HG02571 (cell line): ENCODE measurements around the gene TMSB10.
"Not testable (repeated sequence)": the region's sequence is repeated elsewhere in the genome, so short reads cannot be mapped to it uniquely, and the experiment has no call there.

Source experiments
- ATAC-seq: cut with Tn5 transposase; IDR thresholded peaks from one replicate; pipeline ENCODE4 v1.9.1; 2021; ENCODE audit warnings: mild to moderate bottlenecking, moderate library complexity; ENCODE audit not compliant: unreplicated experiment

TMSB10 gene

GRCh38 chr2:84931384-84931821, 25.9 kb downstream of the TMSB10 start:
- ATAC-seq, result peak; percentile 53

GRCh38 chr2:84938194-84938879, 32.9 kb downstream of the TMSB10 start:
- ATAC-seq, result peak; percentile 21

GRCh38 chr2:84939426-84940087, 34.1 kb downstream of the TMSB10 start:
- ATAC-seq, result peak; percentile 85

GRCh38 chr2:84940088-84940470, 34.6 kb downstream of the TMSB10 start:
- peak; percentile 11 for ATAC-seq

- ATAC-seq, result no peak
These were observed 35.5 kb downstream of the TMSB10 start for GRCh38 chr2:84940831-84941412.

- ATAC-seq, result no peak
These were observed 36.7 kb downstream of the TMSB10 start for GRCh38 chr2:84942166-84942565.

- no peak for ATAC-seq
These were observed 37.5 kb downstream of the TMSB10 start for GRCh38 chr2:84942964-84943421.

- ATAC-seq, result no peak
These were observed 38.9 kb downstream of the TMSB10 start for GRCh38 chr2:84944295-84944909.

- ATAC-seq, result not testable (repeated sequence)
These were observed 40.4 kb downstream of the TMSB10 start for GRCh38 chr2:84945838-84946203.

GRCh38 chr2:84946204-84947009, 41.0 kb downstream of the TMSB10 start:
- peak; percentile 70 for ATAC-seq

GRCh38 chr2:84947010-84947593, 41.6 kb downstream of the TMSB10 start:
- no peak for ATAC-seq

GRCh38 chr2:84953535-84953934, 48.1 kb downstream of the TMSB10 start:
- no peak for ATAC-seq

GRCh38 chr2:84954329-84954728, 48.9 kb downstream of the TMSB10 start:
- no peak for ATAC-seq
